ENCODE results near the gene LACTBL1. TPM values are rescaled to one million over a fixed set of nuclear protein-coding genes. Genes with fewer than 3 reads are reported as not detected.

LACTBL1 gene
- total RNA-seq, 2 donors from 2014 or later = not detected

GRCh38 chr1:22971611-22972405, 858 bp downstream of the LACTBL1 start:
- peaks cover 8% of the 10 kb centered on the region for H3K27me3 ChIP-seq (replicated peaks; ENCODE audit: insufficient read depth)
- no peak for TF ChIP-seq CTCF (IDR thresholded peaks at IDR 0.05)
- DNase-seq (ENCODE audit: low spot score) = no peak
- H3K9me3 ChIP-seq = no peaks in the 10 kb centered on the region
- no peak overlapping the region for H3K27ac ChIP-seq
- H3K4me1 ChIP-seq (ENCODE audit: control insufficient read depth in 1 of 2, low read depth in 2 of 2) = no peaks in the 10 kb centered on the region
- no peaks in the 10 kb centered on the region for H3K36me3 ChIP-seq
- ATAC-seq (ENCODE audit: insufficient number of reproducible peaks, low FRiP score, low read depth) = no peak
- no peak overlapping the region for H3K4me3 ChIP-seq

GRCh38 chr1:22971161-22971560, 1.5 kb downstream of the LACTBL1 start:
- DNase-seq (ENCODE audit: low spot score) (no peak), ATAC-seq (ENCODE audit: insufficient number of reproducible peaks, low FRiP score, low read depth) (no peak)
- TF ChIP-seq CTCF (IDR thresholded peaks at IDR 0.05) = no peak
- Histone ChIP-seq H3K36me3 (no peaks in the 10 kb centered on the region), H3K27ac (no peak overlapping the region), H3K9me3 (peaks cover 6% of the 10 kb centered on the region), H3K27me3 (replicated peaks; ENCODE audit: insufficient read depth) (peaks cover 8% of the 10 kb centered on the region), H3K4me3 (no peak overlapping the region), H3K4me1 (ENCODE audit: control insufficient read depth in 1 of 2, low read depth in 2 of 2) (no peaks in the 10 kb centered on the region)

GRCh38 chr1:22970096-22970495, 2.6 kb downstream of the LACTBL1 start:
- no peak for DNase-seq (ENCODE audit: low spot score)
- Histone ChIP-seq H3K4me3 (no peak overlapping the region), H3K27me3 (replicated peaks; ENCODE audit: insufficient read depth) (peaks cover 8% of the 10 kb centered on the region)

GRCh38 chr1:22969304-22969709, 3.4 kb downstream of the LACTBL1 start:
- Histone ChIP-seq H3K9me3 (peaks cover 8% of the 10 kb centered on the region), H3K27me3 (replicated peaks; ENCODE audit: insufficient read depth) (peaks cover 8% of the 10 kb centered on the region), H3K36me3 (no peaks in the 10 kb centered on the region), H3K4me1 (ENCODE audit: control insufficient read depth in 1 of 2, low read depth in 2 of 2) (no peaks in the 10 kb centered on the region), H3K4me3 (no peak overlapping the region), H3K27ac (no peak overlapping the region)
- no peak for DNase-seq (ENCODE audit: low spot score)
- no peak for TF ChIP-seq CTCF (IDR thresholded peaks at IDR 0.05)
- no peak for ATAC-seq (ENCODE audit: insufficient number of reproducible peaks, low FRiP score, low read depth)

More at GRCh38 chr1:22970096-22970495, 2.6 kb downstream of the LACTBL1 start:
- no peak for ATAC-seq (ENCODE audit: insufficient number of reproducible peaks, low FRiP score, low read depth)
- Histone ChIP-seq H3K9me3 (peaks cover 8% of the 10 kb centered on the region), H3K36me3 (no peaks in the 10 kb centered on the region), H3K27ac (no peak overlapping the region), H3K4me1 (ENCODE audit: control insufficient read depth in 1 of 2, low read depth in 2 of 2) (no peaks in the 10 kb centered on the region)
- no peak for TF ChIP-seq CTCF (IDR thresholded peaks at IDR 0.05)

GRCh38 chr1:22967833-22968232, 4.8 kb downstream of the LACTBL1 start:
- ATAC-seq (ENCODE audit: insufficient number of reproducible peaks, low FRiP score, low read depth) = no peak
- DNase-seq (ENCODE audit: low spot score) = no peak
- no peak overlapping the region for H3K4me3 ChIP-seq
- peaks cover 8% of the 10 kb centered on the region for H3K27me3 ChIP-seq (replicated peaks; ENCODE audit: insufficient read depth)
- no peaks in the 10 kb centered on the region for H3K4me1 ChIP-seq (ENCODE audit: control insufficient read depth in 1 of 2, low read depth in 2 of 2)
- no peak for TF ChIP-seq CTCF (IDR thresholded peaks at IDR 0.05)
- no peak overlapping the region for H3K27ac ChIP-seq
- H3K36me3 ChIP-seq = no peaks in the 10 kb centered on the region
- H3K9me3 ChIP-seq = peaks cover 8% of the 10 kb centered on the region

Measured in thoracic aorta (tissue), 2 donors.